Skeletal muscle satellite cell (primary cell): ENCODE measurements around the gene RPS19BP1. TPM values are rescaled to one million over a fixed set of nuclear protein-coding genes. Genes with fewer than 3 reads are reported as not detected.

Experiments used
- H3K27me3 ChIP-seq: 2 replicates; pipeline ENCODE4 v1.7.0; 2013; ENCODE audit warnings: low read length; ENCODE audit not compliant: control insufficient read depth, insufficient read depth
- H3K36me3 ChIP-seq: 2 replicates; pipeline ENCODE4 v1.7.0; 2013; ENCODE audit warnings: mild to moderate bottlenecking, control low read depth, low read length; ENCODE audit not compliant: insufficient read depth
- H3K4me1 ChIP-seq: 2 replicates; pipeline ENCODE4 v1.7.0; 2013; ENCODE audit warnings: low read length; ENCODE audit not compliant: control insufficient read depth, insufficient read depth
- H3K4me2 ChIP-seq: 2 replicates; pipeline ENCODE4 v1.7.0; 2013; ENCODE audit warnings: mild to moderate bottlenecking, low read length
- H3K4me3 ChIP-seq: 2 replicates; pipeline ENCODE4 v1.7.0; 2013; ENCODE audit warnings: low read length
- H3K9ac ChIP-seq: 2 replicates; pipeline ENCODE4 v1.7.0; 2013; ENCODE audit warnings: mild to moderate bottlenecking, low read depth, low read length, moderate library complexity
- H3K9me3 ChIP-seq: replicated peaks from 2 replicates; pipeline ENCODE4 v1.7.0; 2013; ENCODE audit warnings: mild to moderate bottlenecking, control low read depth, low read length
- total RNA-seq: library from RNA; depleted of rRNA; stranded (reverse); fragments of >200 nt; gene quantifications from 2 replicates; pipeline ENCODE4 v1.2.3, GENCODE V29; 2012; rRNA removed

Gene RPS19BP1
- total RNA-seq: 45.2 and 62.4 TPM in 2 replicates

GRCh38 chr22:39532215-39533073 lies at the start of gene RPS19BP1:
Gene RPS19BP1, minus strand, starts transcription at chr22:39532748. Its CDS starts 10 bp downstream, at chr22:39532738.
- H3K9me3 ChIP-seq: no peaks in the 10 kb centered on the region
- H3K4me1 ChIP-seq: peaks cover 40% of the 10 kb centered on the region
- peak within 1 kb of the TSS; percentile 97 for H3K4me3 ChIP-seq
- H3K36me3 ChIP-seq: peaks cover 32% of the 10 kb centered on the region
- peak within 1 kb of the TSS; percentile 83 for H3K4me2 ChIP-seq
- H3K9ac ChIP-seq: peak within 1 kb of the TSS; percentile 96
- H3K27me3 ChIP-seq: peaks cover 8% of the 10 kb centered on the region

GRCh38 chr22:39581303-39581702 lies 48.8 kb upstream of the RPS19BP1 start:
- no peaks in the 10 kb centered on the region for H3K4me1 ChIP-seq
- peaks cover 34% of the 10 kb centered on the region for H3K27me3 ChIP-seq
- no peaks in the 10 kb centered on the region for H3K36me3 ChIP-seq
- no peak overlapping the region for H3K4me3 ChIP-seq
- no peaks in the 10 kb centered on the region for H3K9me3 ChIP-seq
- no peak overlapping the region for H3K9ac ChIP-seq
- H3K4me2 ChIP-seq: no peak overlapping the region

- H3K27me3 ChIP-seq: peaks cover 34% of the 10 kb centered on the region
- no peak overlapping the region for H3K9ac ChIP-seq
- H3K4me3 ChIP-seq: no peak overlapping the region
- H3K4me2 ChIP-seq: no peak overlapping the region
- no peaks in the 10 kb centered on the region for H3K9me3 ChIP-seq
- H3K4me1 ChIP-seq: no peaks in the 10 kb centered on the region
- H3K36me3 ChIP-seq: no peaks in the 10 kb centered on the region
Observed at GRCh38 chr22:39580795-39581194, 48.2 kb upstream of the RPS19BP1 start.

- Histone ChIP-seq H3K9me3 (no peaks in the 10 kb centered on the region), H3K4me3 (no peak overlapping the region), H3K9ac (no peak overlapping the region), H3K4me1 (peaks cover 4% of the 10 kb centered on the region), H3K27me3 (peaks cover 34% of the 10 kb centered on the region), H3K4me2 (no peak overlapping the region), H3K36me3 (no peaks in the 10 kb centered on the region)
Observed at GRCh38 chr22:39580006-39580441, 47.5 kb upstream of the RPS19BP1 start.

- peaks cover 12% of the 10 kb centered on the region for H3K4me1 ChIP-seq
Observed at GRCh38 chr22:39577900-39578299, 45.4 kb upstream of the RPS19BP1 start.

GRCh38 chr22:39577366-39577765 lies 44.8 kb upstream of the RPS19BP1 start:
- Histone ChIP-seq H3K4me1 (peaks cover 12% of the 10 kb centered on the region), H3K36me3 (no peaks in the 10 kb centered on the region), H3K9ac (no peak overlapping the region), H3K4me2 (no peak overlapping the region), H3K27me3 (peaks cover 34% of the 10 kb centered on the region), H3K9me3 (no peaks in the 10 kb centered on the region), H3K4me3 (no peak overlapping the region)

More at GRCh38 chr22:39577900-39578299, 45.4 kb upstream of the RPS19BP1 start:
- Histone ChIP-seq H3K9me3 (no peaks in the 10 kb centered on the region), H3K4me3 (no peak overlapping the region), H3K9ac (no peak overlapping the region), H3K36me3 (no peaks in the 10 kb centered on the region), H3K4me2 (no peak overlapping the region), H3K27me3 (peaks cover 34% of the 10 kb centered on the region)

- Histone ChIP-seq H3K4me3 (no peak overlapping the region), H3K9me3 (no peaks in the 10 kb centered on the region), H3K4me2 (no peak overlapping the region), H3K27me3 (peaks cover 38% of the 10 kb centered on the region), H3K36me3 (no peaks in the 10 kb centered on the region), H3K4me1 (peaks cover 12% of the 10 kb centered on the region), H3K9ac (no peak overlapping the region)
Observed at GRCh38 chr22:39576027-39576426, 43.5 kb upstream of the RPS19BP1 start.

GRCh38 chr22:39575552-39575825 lies 42.9 kb upstream of the RPS19BP1 start:
- Histone ChIP-seq H3K4me1 (peaks cover 12% of the 10 kb centered on the region), H3K4me3 (no peak overlapping the region), H3K27me3 (peaks cover 40% of the 10 kb centered on the region), H3K4me2 (no peak overlapping the region), H3K9me3 (no peaks in the 10 kb centered on the region), H3K9ac (no peak overlapping the region), H3K36me3 (no peaks in the 10 kb centered on the region)

GRCh38 chr22:39574779-39575551 lies 42.4 kb upstream of the RPS19BP1 start:
- Histone ChIP-seq H3K9me3 (no peaks in the 10 kb centered on the region), H3K4me2 (no peak overlapping the region), H3K36me3 (no peaks in the 10 kb centered on the region), H3K27me3 (peaks cover 35% of the 10 kb centered on the region), H3K4me3 (no peak overlapping the region), H3K9ac (no peak overlapping the region), H3K4me1 (peaks cover 12% of the 10 kb centered on the region)

- peaks cover 12% of the 10 kb centered on the region for H3K4me1 ChIP-seq
Observed at GRCh38 chr22:39571538-39571937, 39.0 kb upstream of the RPS19BP1 start.

GRCh38 chr22:39570665-39571064 lies 38.1 kb upstream of the RPS19BP1 start, which contains the start of gene CACNA1I:
Gene CACNA1I, plus strand, starts transcription at chr22:39570753. Its CDS starts 0 bp downstream, at chr22:39570753.
- no peaks in the 10 kb centered on the region for H3K36me3 ChIP-seq
- H3K4me1 ChIP-seq: peaks cover 12% of the 10 kb centered on the region
- peaks cover 18% of the 10 kb centered on the region for H3K27me3 ChIP-seq
- H3K4me2 ChIP-seq: no peak within 1 kb of the TSS
- no peak within 1 kb of the TSS for H3K9ac ChIP-seq
- H3K4me3 ChIP-seq: no peak within 1 kb of the TSS
- no peaks in the 10 kb centered on the region for H3K9me3 ChIP-seq

More at GRCh38 chr22:39571538-39571937, 39.0 kb upstream of the RPS19BP1 start:
- Histone ChIP-seq H3K9ac (no peak overlapping the region), H3K9me3 (no peaks in the 10 kb centered on the region), H3K4me2 (no peak overlapping the region), H3K27me3 (peaks cover 20% of the 10 kb centered on the region), H3K36me3 (no peaks in the 10 kb centered on the region), H3K4me3 (no peak overlapping the region)
